Endometrial microvascular endothelial cells (primary cell): ENCODE data around the gene ATP7A. TPM values are rescaled to one million over a fixed set of nuclear protein-coding genes. Genes with fewer than 3 reads are reported as not detected.
"Not testable (repeated sequence)": the region's sequence is repeated elsewhere in the genome, so short reads cannot be mapped to it uniquely, and the experiment has no call there.

Source experiments
- in situ Hi-C: cut with HindIII; loops from 2 replicates; pipeline ENCODE4 v1.10.0; 2017; ENCODE audit warnings: low sequenced_read_pairs, low pct_unique_long_range_greater_than_20kb; ENCODE audit errors: inconsistent ontology term
- total RNA-seq: library from RNA; depleted of rRNA; stranded (reverse); fragments of >200 nt; gene quantifications from one replicate; pipeline ENCODE4 v1.2.3, GENCODE V29; 2015; ENCODE audit errors: inconsistent ontology term

ATP7A gene
- total RNA-seq, 1 donor from 2014 or later: 9.6 TPM

DNA sequence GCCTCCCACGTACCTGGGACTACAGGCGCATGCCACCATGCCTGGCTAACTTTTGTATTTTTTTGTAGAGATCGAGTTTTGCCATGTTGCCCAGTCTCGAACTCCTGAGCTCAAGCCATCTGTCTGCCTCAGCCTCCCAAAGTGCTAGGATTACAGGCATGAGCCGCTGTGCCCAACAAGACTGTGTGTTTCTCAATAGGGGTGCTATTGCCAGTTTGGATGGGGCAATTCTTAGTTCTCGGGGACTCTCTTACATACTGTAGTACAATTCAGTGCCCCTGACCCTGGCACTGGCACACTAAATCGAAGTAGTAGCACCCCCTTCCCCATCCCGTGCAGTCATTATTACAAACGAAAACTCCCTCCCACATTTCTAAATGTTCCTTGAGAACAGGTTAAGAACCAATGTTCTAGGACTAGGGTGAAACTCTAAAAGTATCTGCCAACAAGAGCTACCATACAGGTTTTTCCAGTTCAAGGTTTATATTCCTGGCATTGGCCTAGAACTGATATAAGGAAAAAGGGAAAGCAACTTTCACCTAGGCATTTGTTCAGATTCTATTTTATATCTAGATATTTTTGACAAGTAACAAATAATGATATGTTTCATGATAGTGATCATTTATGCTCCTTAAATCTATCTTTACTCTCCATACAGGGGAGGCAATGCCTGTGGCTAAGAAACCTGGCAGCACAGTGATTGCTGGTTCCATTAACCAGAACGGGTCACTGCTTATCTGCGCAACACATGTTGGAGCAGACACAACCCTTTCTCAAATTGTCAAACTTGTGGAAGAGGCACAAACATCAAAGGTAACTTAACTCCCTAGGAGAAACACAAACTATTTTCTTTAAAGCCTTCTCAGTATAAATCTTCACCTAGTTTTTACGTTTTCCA lies 109.3 kb downstream of the ATP7A start:
- in situ Hi-C loops: no loop called here

DNA sequence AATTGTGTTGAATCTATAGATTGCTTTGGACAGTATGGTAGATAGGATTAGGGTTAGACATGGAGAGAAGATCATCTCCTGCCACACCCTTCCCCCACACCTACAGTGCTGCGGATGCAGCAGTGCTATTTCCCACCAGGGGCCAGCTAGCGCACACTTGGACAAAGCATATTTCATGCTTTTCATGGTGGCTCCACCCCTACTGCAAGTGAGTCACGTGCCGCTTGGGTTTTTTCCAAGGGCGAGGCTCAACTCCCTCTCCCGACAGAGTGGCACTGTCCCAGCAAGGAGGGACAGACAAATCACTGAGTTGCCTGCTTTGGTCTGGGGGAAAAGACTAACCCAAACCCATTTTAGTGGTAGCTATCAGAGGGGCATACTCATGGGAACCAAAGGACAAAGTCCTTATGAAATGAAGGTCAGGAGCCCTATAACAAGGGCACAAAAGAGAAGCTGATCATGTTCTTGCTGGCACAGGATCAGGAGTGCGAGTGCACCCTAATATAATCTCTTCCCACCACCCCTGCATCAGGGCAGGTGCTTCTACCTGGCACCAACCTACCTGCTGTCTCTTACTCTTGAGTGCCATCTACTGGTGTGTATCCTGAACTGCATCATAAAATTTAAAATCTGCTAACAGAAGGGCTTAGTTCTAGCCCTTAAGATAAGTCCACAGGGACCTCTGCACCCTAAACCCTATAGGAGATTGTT lies 114.0 kb downstream of the ATP7A start:
- in situ Hi-C loops: no loop called here

DNA sequence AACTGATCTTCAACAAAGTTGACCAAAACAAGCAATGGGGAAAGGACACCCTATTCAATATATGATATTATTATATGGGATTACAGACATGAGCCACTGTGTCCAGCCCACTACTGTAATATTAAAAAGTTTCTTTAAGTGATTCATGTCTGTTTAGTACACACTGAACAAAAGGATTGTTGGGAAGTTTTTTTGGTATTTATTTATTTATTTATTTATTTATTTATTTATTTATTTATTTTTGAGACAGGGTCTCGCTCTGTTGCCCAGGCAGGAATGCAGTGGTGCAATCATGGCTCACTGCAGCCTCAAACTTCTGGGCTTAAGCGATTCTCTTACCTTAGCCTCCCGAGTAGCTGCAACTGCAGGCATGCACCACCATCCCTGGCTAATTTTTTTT lies 117.3 kb downstream of the ATP7A start:
- in situ Hi-C loops: no loop called here

DNA sequence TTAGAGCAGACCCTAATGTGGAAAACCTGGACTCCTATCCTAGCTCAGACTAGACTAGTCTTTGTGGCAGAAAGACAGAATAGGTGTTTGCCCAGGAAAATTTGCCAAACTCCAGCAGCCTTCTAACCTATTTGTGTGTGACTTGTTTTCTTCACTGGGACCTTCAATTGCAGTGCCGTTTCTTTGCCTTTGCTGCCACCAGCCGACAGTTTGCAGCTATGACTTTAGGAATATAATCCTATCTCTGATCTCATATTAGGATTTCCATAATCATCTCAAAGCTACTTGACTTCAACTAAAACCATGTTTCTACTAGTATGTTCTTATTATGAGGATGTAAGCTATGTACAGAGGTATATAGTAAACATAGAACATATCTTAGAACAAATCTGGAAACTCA lies 119.2 kb downstream of the ATP7A start:
- in situ Hi-C loops: no loop called here

DNA sequence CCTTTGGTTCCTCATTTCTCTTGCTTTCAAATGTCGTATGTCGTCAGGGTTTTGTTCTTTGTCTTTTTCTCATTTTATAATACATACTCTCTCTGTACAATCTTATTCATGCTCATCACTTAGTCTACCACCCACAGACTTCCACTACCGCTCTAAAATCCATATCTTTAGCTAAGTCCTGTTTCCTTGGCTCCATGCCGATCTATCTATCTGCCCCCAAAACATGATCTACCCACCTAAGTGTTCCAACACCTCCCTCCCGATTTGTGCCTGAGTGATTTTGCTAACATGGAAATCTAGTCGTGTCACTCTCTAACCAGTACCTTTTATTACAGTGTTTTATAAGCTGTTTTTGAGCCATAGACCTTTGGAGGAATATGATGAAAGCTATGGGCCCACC lies 124.6 kb downstream of the ATP7A start:
- in situ Hi-C loops: no loop called here

DNA sequence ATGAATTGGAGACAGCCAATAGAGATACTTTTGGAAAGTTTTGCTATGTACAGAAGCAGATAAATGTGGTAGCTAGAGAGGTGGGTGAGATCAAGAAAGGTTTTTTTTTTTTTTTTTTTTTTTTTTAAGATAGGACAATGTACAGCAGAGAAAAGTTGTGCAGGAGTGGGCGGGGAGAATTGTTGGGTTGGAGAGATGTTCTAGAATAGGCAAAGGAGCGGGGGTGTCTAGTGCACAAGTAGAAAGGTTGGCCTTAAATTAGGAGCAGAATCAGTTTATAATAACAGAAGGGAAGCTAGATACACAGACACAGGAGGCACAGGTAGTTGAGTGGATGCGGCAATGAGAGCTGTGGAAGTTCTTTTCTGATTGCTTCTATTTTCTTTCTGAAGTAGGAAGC lies 127.4 kb downstream of the ATP7A start:
- in situ Hi-C loops: no loop called here

DNA sequence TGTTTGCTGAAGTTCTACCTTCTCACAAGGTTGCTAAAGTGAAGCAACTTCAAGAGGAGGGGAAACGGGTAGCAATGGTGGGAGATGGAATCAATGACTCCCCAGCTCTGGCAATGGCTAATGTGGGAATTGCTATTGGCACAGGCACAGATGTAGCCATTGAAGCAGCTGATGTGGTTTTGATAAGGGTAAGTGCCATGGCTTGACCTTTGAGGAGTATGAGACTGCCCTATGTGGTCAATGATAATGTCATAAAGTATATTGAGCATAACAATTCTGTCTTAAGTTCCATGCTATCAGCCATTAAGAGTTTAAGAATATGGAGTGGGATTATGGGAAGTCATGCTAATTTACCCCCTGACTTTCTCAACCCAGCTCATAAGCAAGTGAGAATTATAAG lies 132.1 kb downstream of the ATP7A start:
- in situ Hi-C loops: no loop called here

DNA sequence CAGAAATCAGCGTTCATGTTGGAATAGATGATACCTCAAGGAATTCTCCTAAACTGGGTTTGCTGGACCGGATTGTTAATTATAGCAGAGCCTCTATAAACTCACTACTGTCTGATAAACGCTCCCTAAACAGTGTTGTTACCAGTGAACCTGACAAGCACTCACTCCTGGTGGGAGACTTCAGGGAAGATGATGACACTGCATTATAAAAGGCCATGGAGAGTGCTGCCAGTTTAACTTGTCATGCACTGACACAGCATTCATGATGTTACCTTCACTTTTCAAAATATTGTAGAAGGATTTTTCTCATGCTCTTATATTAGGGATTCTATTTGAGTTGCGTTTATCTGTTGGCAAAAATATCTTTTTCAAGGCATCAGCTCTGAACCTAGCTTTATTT lies 135.9 kb downstream of the ATP7A start:
- in situ Hi-C loops: no loop called here

DNA sequence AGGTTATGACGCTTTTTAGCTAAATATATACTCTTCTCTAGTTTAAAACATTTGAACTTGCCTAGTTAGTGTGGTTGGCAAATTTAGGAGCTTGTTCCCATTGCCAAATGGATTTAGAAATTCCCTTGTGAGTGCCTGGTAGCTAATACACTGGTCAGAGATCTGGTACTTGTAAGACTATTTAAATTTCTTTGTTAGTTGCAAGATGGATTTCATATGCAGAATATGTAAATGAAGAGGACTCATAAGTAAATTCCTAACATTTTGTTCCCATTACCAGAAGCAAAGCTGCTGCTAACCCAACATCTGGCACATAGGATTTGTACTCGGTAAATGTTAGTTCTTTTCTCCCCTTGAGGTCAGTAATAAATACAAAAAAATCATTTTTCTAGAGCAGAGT lies 137.6 kb downstream of the ATP7A start:
- in situ Hi-C loops: no loop called here

DNA sequence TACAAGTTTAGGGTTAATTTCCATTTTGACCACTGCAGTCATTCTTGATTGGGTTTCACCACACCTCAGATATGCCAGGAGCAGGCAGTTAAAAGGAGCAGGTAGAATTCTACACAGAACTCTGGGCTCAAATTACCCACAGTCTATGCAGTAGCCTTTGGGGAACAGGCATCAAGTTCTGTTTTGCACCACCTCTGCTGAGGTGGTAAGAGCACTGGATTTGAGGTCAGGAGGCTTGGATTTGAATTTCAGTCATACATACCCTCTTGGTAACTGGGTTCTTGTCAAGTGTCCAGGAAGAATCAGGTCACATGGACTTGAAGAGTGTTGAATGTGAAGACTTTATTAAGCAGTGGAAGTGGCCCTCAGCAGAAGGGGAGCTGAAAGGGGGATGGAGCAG lies 153.2 kb downstream of the ATP7A start:
- in situ Hi-C loops: no loop called here

DNA sequence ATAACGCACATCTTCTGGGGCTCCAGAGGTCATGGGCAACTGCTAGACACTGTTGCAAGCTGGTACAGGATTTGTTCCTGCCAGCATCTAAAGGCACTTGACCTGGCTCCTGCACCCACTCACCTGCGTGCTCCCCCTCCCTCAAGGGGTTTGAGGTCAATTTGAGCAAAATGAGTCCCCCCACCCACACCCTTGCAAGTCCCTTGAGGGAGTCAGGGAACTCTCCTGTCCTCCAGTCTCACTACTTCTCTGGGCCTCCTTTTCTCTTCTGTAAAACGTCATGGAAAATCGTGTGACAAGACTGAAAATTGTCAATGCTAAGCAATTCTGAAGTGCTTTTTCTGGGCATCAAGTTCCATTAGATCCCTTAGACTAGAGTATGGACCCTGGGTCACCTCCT lies 153.7 kb downstream of the ATP7A start:
- in situ Hi-C loops: no loop called here

DNA sequence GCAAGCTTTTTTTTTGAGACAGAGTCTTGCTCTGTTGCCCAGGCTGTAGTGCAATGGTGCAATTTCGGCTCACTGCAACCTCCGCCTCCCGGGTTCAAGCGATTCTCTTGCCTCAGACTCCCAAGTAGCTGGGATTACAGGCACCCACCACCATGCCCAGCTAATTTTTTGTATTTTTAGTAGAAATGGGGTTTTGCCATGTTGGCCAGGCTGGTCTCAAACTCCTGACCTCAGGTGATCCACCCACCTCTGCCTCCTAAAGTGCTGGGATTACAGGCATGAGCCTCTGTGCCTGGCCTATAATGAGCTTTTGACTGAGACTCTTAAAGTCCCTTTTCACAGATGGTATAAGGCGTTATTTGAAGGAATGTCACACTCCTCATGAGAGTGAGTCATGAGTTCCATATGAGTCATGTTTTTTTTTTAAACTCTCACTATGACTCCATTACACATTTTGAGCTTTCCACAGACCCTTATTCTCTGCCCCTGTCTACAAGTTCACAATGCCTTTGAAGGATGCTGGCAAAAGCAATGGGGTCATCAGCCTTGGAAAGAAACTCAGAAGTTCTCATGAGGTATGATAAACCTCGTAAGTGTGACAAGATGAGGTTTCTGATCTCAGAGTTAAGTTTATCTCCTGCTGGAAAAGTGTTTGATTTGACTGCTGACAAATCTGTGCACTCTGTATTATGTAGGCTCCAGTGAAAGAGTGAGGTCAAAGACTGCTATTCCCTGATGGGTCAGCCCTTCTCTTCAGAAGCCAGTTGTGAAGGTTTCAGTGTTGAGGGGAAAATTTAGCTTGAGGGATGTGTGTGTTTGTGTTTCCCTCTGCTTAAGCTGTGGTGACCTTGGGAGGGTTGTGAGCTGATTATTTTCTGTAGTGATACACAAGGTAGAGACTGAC lies 154.5 kb downstream of the ATP7A start:
- in situ Hi-C loops: not testable (repeated sequence)

DNA sequence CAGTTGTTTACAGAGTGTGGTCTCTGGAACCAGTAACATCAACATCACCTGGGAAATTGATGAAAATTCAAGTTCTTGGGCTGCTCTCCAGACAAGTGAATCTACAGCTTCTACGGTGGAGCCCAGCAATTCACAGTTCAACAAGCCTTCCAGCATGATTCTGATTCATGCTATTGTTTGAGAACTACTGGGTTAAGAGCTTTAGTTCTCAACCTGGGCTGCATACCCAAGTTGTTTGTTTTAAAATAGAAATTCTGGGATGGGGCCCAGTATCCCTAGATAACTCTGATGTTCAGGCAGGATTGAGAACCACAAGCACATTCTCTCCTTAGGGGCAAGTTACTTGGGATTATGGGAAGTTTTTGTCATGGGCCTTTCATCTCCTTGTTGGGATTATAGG lies 155.6 kb downstream of the ATP7A start:
- in situ Hi-C loops: no loop called here

DNA sequence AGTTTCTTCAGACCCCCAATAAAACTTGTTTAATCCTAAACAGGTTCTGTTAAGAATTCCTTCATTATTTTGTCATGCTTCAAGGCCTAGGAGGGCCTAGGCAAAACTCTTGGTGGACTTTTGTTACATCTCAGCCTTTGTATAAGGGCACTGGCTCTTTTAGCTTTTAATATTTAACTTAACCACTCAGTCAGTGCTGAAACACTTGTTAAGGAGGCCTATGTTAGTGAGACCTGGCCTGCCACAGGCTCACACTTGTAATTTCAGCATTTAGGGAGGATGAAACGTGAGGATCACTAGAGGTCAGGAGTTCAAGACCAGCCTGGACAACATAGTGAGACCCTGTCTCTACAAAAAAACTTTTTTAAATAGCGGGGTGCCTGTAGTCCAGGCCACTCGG lies 160.8 kb downstream of the ATP7A start:
- in situ Hi-C loops: no loop called here

DNA sequence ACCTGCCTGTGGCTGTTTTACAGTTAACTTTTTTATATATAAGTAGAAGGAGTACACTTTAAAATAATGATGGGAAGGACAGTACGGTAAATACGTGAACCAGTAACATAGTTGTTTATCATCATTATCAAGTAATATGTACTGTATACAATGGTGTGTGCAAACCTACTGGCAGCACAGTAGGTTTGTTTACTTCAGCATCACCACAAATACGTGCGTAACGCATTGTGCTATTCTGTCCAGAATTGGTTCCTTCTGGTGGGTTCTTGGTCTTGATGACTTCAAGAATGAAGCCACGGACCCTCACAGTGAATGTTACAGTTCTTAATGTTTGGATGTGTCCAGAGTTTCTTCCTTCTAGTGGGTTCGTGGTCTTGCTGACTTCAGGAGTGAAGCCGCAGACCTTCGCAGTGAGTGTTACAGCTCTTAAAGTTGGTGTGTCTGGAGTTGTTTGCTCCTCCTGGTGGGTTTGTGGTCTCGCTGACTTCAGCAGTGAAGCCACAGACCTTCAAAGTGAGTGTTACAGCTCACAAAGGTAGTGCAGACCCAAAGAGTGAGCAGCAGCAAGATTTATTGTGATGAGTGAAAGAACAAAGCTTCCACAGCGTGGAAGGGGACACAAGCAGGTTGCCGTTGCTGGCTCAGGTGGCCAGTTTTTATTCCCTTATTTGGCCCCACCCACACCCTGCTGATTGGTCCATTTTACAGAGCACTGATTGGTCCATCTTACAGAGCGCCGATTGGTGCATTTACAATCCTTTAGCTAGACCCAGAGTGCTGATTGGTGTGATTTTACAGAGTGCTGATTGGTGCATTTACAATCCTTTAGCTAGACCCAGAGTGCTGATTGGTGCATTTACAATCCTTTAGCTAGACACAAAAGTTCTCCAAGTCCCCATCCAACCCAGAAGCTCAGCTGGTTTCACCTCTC lies 162.9 kb downstream of the ATP7A start:
- in situ Hi-C loops: not testable (repeated sequence)

DNA sequence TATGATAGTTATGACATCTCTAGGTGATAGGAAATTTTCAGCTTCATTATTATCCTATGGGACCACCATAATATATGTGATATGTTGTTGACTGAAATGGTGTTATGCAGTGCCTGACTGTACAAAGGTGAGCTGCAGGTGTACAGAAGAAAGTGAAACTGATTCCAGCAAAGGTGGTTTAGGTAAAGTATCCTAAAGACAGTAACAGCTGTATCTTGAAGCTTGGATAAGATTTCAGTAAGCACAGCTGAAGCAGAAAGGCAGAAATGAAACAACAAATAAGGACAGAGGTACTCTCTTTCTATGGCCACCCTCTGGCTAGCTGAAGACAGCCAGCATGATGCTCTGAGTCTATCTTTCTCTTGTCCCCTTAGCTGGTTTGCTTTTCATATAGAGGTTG lies 163.6 kb downstream of the ATP7A start:
- in situ Hi-C loops: no loop called here

DNA sequence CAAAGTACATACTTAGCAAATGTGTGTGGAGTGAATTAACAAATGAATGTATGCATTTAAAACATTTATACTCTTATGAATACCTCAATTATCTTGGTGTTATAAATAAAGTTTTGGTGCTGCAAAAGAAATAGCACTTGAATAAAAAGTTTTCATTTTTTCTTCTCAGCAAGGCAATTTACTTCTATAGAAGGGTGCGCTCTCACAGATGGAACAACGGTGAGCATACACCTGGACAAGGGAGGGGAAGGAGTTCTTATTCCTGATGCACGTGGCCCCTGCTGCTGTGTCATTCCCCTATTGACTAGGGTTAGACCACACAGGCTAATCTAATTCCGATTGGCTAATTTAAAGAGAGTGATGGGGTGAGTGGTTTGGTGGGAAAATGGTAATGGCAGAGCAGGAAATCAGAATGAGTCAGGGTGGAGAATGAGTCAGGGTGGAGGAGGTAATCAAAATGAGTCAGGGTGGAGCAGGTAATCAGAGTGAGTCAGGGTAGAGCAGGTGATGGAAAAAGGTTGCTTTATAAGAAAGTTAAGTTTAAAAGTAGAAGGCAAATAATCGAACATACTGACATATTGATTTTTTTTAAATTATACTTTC lies 165.4 kb downstream of the ATP7A start:
- in situ Hi-C loops: no loop called here

DNA sequence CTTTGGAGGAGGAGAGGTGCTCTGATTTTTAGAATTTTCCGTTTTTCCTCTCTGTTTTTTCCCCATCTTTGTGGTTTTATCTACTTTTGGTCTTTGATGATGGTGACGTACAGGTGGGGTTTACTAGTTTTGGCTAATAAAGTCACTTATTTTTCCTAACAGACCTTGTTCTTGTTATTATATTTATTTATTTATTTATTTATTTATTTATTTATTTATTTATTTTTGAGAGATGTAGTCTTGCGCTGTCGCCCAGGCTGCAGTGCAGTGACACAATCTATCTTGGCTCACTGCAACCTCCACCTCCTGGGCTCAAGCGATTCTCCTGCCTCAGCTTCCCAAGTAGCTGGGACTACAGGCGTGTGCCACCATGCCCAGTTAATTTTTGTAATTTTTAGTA lies 170.9 kb downstream of the ATP7A start:
- in situ Hi-C loops: not testable (repeated sequence)
